Testis (tissue), 2 donors: Measurements from ENCODE around the gene PAX7.

ENCODE experiments used
- CTCF ChIP-seq, 3 experiments: fragments of 450-650 bp in 2 of 3; fragments of 200-600 bp in 1 of 3; sonication (generic) in 1 of 3; IDR thresholded peaks; one replicate each; pipeline ENCODE4 v1.5.1; 2016 to 2019; ENCODE audit warnings: antibody characterized with exemption in 3 of 3, mild to moderate bottlenecking in 2 of 3, moderate library complexity in 1 of 3
- POLR2A ChIP-seq: fragments of 450-650 bp; IDR thresholded peaks from one replicate; pipeline ENCODE4 v1.6.1; 2017; ENCODE audit warnings: antibody characterized with exemption, mild to moderate bottlenecking, moderate library complexity

- TF ChIP-seq CTCF (IDR thresholded peaks at IDR 0.05) (no peak), POLR2A (no peak)
Measured at GRCh38 chr1:18725231-18725895, 94.7 kb downstream of the PAX7 start.
